ENCODE measurements around the gene ATP8A1.
"Not testable (repeated sequence)": the region's sequence is repeated elsewhere in the genome, so short reads cannot be mapped to it uniquely, and the experiment has no call there.

Gene ATP8A1

GRCh38 chr4:42492962-42493361, 163.9 kb downstream of the ATP8A1 start:
- DNase-seq: no peak

GRCh38 chr4:42490015-42490414, 166.9 kb downstream of the ATP8A1 start:
- DNase-seq: no peak

GRCh38 chr4:42489095-42489494, 167.8 kb downstream of the ATP8A1 start:
- DNase-seq: no peak

- no peak for DNase-seq
These were observed 168.4 kb downstream of the ATP8A1 start for GRCh38 chr4:42488554-42488953.

GRCh38 chr4:42488114-42488513, 168.8 kb downstream of the ATP8A1 start:
- no peak for DNase-seq

- no peak for DNase-seq
These were observed 169.7 kb downstream of the ATP8A1 start for GRCh38 chr4:42487230-42487629.

- DNase-seq: not testable (repeated sequence)
These were observed 170.7 kb downstream of the ATP8A1 start for GRCh38 chr4:42486156-42486555.

- DNase-seq: no peak
These were observed 172.3 kb downstream of the ATP8A1 start for GRCh38 chr4:42484630-42485029.

- DNase-seq: no peak
These were observed 173.2 kb downstream of the ATP8A1 start for GRCh38 chr4:42483426-42484379.

GRCh38 chr4:42482516-42483327, 174.2 kb downstream of the ATP8A1 start:
- no peak for DNase-seq

GRCh38 chr4:42480717-42481116, 176.2 kb downstream of the ATP8A1 start:
- no peak for DNase-seq

- no peak for DNase-seq
These were observed 176.6 kb downstream of the ATP8A1 start for GRCh38 chr4:42480281-42480680.

GRCh38 chr4:42478946-42479345, 178.0 kb downstream of the ATP8A1 start:
- DNase-seq: no peak

GRCh38 chr4:42478509-42478908, 178.4 kb downstream of the ATP8A1 start:
- no peak for DNase-seq

GRCh38 chr4:42474406-42474805, 182.5 kb downstream of the ATP8A1 start:
- no peak for DNase-seq

- DNase-seq: no peak
These were observed 183.7 kb downstream of the ATP8A1 start for GRCh38 chr4:42473071-42473684.

GRCh38 chr4:42471896-42472295, 185.0 kb downstream of the ATP8A1 start:
- no peak for DNase-seq

GRCh38 chr4:42470023-42470422, 186.9 kb downstream of the ATP8A1 start:
- no peak for DNase-seq

GRCh38 chr4:42467777-42468176, 189.1 kb downstream of the ATP8A1 start:
- DNase-seq: not testable (repeated sequence)

- no peak for DNase-seq
These were observed 190.5 kb downstream of the ATP8A1 start for GRCh38 chr4:42466273-42466844.

GRCh38 chr4:42464550-42465094, 192.3 kb downstream of the ATP8A1 start:
- DNase-seq: no peak

GRCh38 chr4:42461216-42461615, 195.7 kb downstream of the ATP8A1 start:
- DNase-seq: not testable (repeated sequence)

- no peak for DNase-seq
These were observed 196.9 kb downstream of the ATP8A1 start for GRCh38 chr4:42460043-42460442.

All from CD4-positive, alpha-beta T cell treated with Interleukin-12 subunit alpha and Interleukin-12 subunit beta, for 1 hour (primary cell).